H54 (cell line): ENCODE results near the gene RNF169.

Experiments
- DNase-seq: peaks from one replicate; pipeline ENCODE4 v3.0.0; 2011; ENCODE audit warnings: low spot score, mixed read lengths; ENCODE audit not compliant: insufficient read length
- FAIRE-seq: peaks from 3 replicates; lab custom pipeline; 2011; peaks lifted over from hg19 to GRCh38; lab: Jason Lieb, UNC
- POLR2A ChIP-seq: IDR thresholded peaks from 2 replicates; pipeline ENCODE4 v1.6.1; 2011; ENCODE audit warnings: low read depth, mild to moderate bottlenecking, low read length

The RNF169 gene

GRCh38 chr11:74871037-74871436, 122.4 kb downstream of the RNF169 start:
- DNase-seq (no peak), FAIRE-seq (no peak)
- no peak for TF ChIP-seq POLR2A

GRCh38 chr11:74877132-74877531, 128.5 kb downstream of the RNF169 start:
- DNase-seq (no peak), FAIRE-seq (no peak)

More at GRCh38 chr11:74877132-74877531, 128.5 kb downstream of the RNF169 start:
- no peak for TF ChIP-seq POLR2A
